SJSA1 (cell line): ENCODE results near the gene LYRM2. TPM values are rescaled to one million over a fixed set of nuclear protein-coding genes. Genes with fewer than 3 reads are reported as not detected.

ENCODE experiments used
- DNase-seq, 2 experiments: peaks; one replicate each; pipeline ENCODE4 v3.0.0-alpha.2; 2015 to 2020; ENCODE audit warnings: low spot score in 2 of 2, low read depth in 1 of 2
- H3K27ac ChIP-seq: fragments of 250-450 bp; sonication (Bioruptor Pico); 2 replicates; pipeline ENCODE4 v1.5.1; 2020; ENCODE audit warnings: mild to moderate bottlenecking, moderate library complexity
- H3K27me3 ChIP-seq: fragments of 250-450 bp; sonication (Bioruptor Pico); replicated peaks from 2 replicates; pipeline ENCODE4 v1.5.1; 2020; ENCODE audit warnings: mild to moderate bottlenecking, moderate library complexity
- H3K36me3 ChIP-seq: fragments of 250-450 bp; sonication (Bioruptor Pico); 2 replicates; pipeline ENCODE4 v1.5.1; 2020; ENCODE audit warnings: mild to moderate bottlenecking
- H3K4me1 ChIP-seq: fragments of 250-450 bp; sonication (Bioruptor Pico); replicated peaks from 2 replicates; pipeline ENCODE4 v1.6.1; 2021; ENCODE audit warnings: mild to moderate bottlenecking
- H3K4me3 ChIP-seq: fragments of 250-450 bp; sonication (Bioruptor Pico); 2 replicates; pipeline ENCODE4 v1.5.1; 2020; ENCODE audit warnings: mild to moderate bottlenecking
- H3K9me3 ChIP-seq: fragments of 250-450 bp; sonication (Bioruptor Pico); replicated peaks from 2 replicates; pipeline ENCODE4 v1.5.1; 2020; ENCODE audit warnings: mild to moderate bottlenecking
- total RNA-seq: library from RNA; depleted of rRNA; stranded (reverse); fragments of >200 nt; shearing (Covaris generic); gene quantifications from 2 replicates; pipeline ENCODE4 v1.2.3, GENCODE V29; 2014

The LYRM2 gene
- total RNA-seq, 1 experiment from 2014 or later: 38.8 TPM

DNA sequence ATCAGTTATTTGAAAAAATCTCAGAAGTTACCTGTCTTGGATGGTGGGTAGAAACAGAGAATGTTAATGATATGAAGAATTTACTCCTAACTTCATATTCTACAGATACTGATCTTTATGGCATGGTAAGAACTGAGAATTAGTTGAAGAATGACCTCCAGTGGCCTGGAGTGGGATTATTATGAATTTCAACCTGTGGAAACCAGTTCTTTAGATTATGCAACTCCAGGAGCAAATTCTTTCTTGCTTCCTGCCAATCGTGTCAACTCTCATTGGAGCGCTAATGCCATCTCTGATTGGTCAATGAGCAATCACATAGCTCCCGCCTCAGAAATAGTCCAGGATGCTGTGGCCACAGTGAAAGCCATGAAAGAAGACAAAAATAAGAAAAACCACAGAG is 40.6 kb downstream of the LYRM2 start:
- H3K4me1 ChIP-seq: no peaks in the 10 kb centered on the region
- no peak for DNase-seq
- no peaks in the 10 kb centered on the region for H3K27me3 ChIP-seq
- no peaks in the 10 kb centered on the region for H3K9me3 ChIP-seq
- H3K36me3 ChIP-seq: no peaks in the 10 kb centered on the region
- H3K27ac ChIP-seq: no peak overlapping the region
- H3K4me3 ChIP-seq: no peak overlapping the region

DNA sequence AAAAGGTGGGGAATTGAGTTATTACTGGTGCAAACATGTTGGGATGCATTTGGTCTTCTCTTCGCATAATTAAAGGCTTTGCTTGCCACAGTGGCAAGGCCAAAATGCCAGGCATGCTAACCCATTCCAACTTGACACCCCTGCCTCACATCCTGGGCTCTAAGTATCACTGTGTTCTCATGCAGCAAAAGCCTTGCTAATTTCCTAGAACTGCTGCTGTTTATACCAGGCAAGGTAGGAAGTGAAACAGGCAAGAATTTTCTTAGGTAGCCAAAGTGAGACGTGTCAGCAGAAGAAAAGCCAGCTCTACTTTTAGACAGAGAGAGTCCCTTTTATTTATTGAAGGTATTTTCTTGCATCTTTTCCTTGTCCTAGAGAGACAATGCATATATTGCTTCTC is 41.2 kb downstream of the LYRM2 start:
- DNase-seq: no peak
- Histone ChIP-seq H3K4me1 (no peaks in the 10 kb centered on the region), H3K9me3 (no peaks in the 10 kb centered on the region), H3K4me3 (no peak overlapping the region), H3K27ac (no peak overlapping the region), H3K36me3 (no peaks in the 10 kb centered on the region), H3K27me3 (no peaks in the 10 kb centered on the region)

DNA sequence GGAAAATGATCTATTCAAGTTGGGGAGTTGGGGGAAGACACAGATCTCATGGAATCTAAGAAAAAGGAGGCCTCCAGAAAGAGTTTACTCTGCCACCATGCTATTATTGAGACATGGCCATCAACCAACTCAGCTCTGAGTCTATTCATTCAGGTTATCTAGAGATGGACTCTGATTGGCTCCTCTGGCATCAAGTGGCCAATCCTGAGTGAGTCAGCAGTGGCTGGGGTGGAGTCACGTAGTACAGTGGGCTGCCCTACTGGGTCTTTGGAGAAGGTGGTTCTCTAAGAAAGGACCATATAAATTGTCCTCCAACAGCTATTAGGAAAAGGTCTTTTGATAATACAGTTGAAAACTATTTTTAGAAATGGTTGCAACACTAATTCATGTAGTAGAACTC is 42.1 kb downstream of the LYRM2 start:
- Histone ChIP-seq H3K27me3 (no peaks in the 10 kb centered on the region), H3K4me1 (no peaks in the 10 kb centered on the region), H3K4me3 (no peak overlapping the region), H3K9me3 (no peaks in the 10 kb centered on the region), H3K36me3 (no peaks in the 10 kb centered on the region), H3K27ac (no peak overlapping the region)
- DNase-seq: no peak

DNA sequence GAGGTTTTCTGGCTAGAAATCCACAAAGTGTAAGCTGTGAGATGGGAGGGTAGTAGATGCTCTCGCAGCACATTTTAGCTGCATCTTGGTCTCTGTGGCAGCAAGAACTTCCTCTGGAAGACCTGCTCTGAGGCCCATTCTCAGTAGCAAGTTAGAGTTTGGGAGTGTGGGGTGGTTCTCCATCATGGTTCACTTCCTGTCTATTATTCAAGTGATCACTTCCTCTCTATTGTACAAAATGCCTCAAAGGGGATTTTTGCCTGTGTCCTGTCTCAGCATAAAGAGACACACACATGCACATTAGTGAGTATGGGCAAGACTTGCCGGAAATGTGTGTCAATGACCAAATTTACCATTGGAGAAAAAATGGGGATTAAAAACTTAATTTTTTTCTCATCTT is 42.5 kb downstream of the LYRM2 start:
- Histone ChIP-seq H3K4me3 (no peak overlapping the region), H3K36me3 (no peaks in the 10 kb centered on the region), H3K4me1 (no peaks in the 10 kb centered on the region), H3K27ac (no peak overlapping the region), H3K9me3 (no peaks in the 10 kb centered on the region), H3K27me3 (no peaks in the 10 kb centered on the region)
- DNase-seq: no peak

DNA sequence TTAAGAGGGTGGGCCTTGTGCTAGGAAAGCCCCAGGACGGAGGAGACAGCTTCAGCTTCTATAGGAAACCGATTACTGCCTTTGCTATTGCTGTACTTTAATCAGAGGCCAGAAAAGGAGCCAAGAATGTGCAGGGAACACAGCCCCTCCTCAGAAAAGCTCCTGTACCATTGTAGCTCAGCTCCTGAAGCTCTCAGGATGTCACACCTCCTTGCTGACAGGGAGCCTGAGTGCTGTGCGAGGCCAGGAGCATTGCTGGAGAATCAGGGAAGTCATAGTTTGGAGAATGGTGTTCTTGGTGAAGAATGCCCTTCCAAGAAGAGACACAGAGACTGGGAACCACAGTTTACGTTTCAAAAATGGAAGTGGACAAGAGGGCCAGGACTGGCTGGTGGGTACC is 46.8 kb downstream of the LYRM2 start:
- no peak for DNase-seq
- H3K27ac ChIP-seq: no peak overlapping the region
- no peaks in the 10 kb centered on the region for H3K36me3 ChIP-seq
- H3K27me3 ChIP-seq: no peaks in the 10 kb centered on the region
- no peaks in the 10 kb centered on the region for H3K9me3 ChIP-seq
- no peaks in the 10 kb centered on the region for H3K4me1 ChIP-seq
- H3K4me3 ChIP-seq: no peak overlapping the region

DNA sequence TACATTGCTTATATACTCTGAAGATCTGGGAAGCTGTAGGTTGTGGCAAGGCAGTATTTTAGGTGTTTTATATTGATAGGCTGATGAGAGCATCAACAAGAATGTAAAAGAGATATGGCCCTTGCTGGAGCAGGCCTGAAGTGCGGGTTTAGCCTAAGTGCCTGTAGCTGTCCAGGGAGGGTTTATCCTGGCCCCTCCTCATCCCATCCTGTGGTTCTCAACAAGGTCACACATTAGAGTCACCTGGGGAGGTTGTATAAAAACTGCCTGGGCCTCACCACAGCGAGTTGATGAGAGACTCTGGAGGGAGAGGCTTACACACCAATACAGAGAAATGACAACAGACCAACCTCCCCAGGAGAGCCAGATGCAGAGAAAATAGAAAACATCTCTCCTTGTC is 48.4 kb downstream of the LYRM2 start:
- no peak for DNase-seq
- Histone ChIP-seq H3K27ac (no peak overlapping the region), H3K27me3 (0 out of 2 replicates have a peak, but pooled peaks cover under 1% of the 10 kb centered on the region), H3K4me1 (no peaks in the 10 kb centered on the region), H3K4me3 (no peak overlapping the region), H3K9me3 (no peaks in the 10 kb centered on the region), H3K36me3 (no peaks in the 10 kb centered on the region)

DNA sequence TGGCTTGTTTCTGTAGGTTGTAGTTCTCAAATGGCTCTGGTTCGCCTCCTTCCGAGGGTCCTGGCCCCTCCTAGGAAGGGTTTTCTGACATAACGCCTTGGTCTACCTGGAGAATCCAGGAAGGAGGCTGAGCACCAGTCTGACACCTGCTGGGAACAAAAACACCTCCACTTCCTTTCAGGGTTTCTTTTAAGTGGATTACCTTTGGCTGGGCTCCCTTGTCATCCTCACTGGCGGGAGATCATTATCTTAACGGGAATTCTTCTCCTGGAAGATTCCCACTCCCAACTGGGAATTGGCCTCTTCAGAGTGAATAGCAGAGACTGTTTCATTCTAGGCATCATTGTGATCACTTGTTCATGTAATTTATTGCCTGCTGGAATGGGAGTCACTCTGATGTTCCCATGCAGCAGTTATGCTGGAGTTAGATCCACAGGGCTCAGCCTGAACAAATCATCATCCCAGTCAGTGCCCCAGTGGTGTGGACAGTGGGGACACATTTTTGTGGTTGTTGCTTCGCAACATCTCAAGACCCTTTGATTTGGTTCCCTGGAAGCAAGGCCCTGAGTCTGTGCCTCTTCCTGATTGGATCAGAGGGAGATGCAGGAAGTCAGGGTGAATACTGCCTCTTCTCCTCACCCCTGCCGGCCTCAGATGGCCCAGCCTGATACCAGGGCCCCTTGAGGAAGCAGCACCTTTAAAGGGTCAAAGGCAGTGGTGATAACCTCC is 49.1 kb downstream of the LYRM2 start:
- Histone ChIP-seq H3K4me1 (no peaks in the 10 kb centered on the region), H3K9me3 (no peaks in the 10 kb centered on the region), H3K4me3 (no peak overlapping the region), H3K27me3 (0 out of 2 replicates have a peak, but pooled peaks cover 3% of the 10 kb centered on the region), H3K36me3 (no peaks in the 10 kb centered on the region), H3K27ac (no peak overlapping the region)
- DNase-seq: no peak

DNA sequence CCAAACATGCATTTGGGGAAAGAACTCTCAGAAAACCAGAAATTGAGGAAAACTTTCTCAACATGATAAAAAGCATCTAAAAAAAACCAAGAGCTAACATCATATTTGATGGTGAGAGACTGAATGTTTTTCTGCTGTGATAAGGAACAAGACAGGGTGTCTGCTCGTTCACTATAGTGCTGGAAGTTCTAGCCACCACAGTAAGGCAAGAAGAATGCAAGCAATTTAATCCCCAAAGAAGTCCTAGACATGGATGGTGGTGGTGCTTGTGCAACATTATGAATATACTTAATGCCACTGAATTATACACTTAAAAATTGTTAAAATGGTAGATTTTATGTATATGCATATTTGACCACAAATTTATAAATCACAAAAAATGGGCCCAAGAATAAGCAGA is 53.4 kb downstream of the LYRM2 start:
- H3K27ac ChIP-seq: no peak overlapping the region
- no peaks in the 10 kb centered on the region for H3K36me3 ChIP-seq
- H3K27me3 ChIP-seq: 0 out of 2 replicates have a peak, but pooled peaks cover 3% of the 10 kb centered on the region
- no peaks in the 10 kb centered on the region for H3K9me3 ChIP-seq
- H3K4me1 ChIP-seq: no peaks in the 10 kb centered on the region
- no peak for DNase-seq
- no peak overlapping the region for H3K4me3 ChIP-seq

DNA sequence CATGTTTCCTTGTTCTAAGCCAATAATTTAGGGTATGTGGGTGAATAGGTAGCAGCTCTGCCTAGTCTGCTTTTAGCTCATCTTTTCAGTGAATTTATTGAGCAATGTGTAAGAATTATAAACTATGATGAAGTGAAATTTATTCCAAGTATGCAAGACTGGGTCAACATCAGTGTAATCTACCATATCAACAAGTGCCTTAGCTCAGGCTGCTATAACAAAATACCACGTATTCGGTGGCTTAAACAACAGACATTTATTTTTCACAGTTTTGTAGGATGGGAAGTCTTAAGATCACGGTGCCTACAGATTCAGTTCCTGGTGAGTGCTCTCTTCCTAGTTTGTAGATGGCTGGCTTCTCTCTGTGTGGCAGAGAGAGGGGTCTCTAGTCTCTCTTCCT is 54.0 kb downstream of the LYRM2 start:
- Histone ChIP-seq H3K4me1 (no peaks in the 10 kb centered on the region), H3K36me3 (no peaks in the 10 kb centered on the region), H3K9me3 (no peaks in the 10 kb centered on the region), H3K27me3 (0 out of 2 replicates have a peak, but pooled peaks cover 3% of the 10 kb centered on the region), H3K27ac (no peak overlapping the region), H3K4me3 (no peak overlapping the region)
- DNase-seq: no peak

DNA sequence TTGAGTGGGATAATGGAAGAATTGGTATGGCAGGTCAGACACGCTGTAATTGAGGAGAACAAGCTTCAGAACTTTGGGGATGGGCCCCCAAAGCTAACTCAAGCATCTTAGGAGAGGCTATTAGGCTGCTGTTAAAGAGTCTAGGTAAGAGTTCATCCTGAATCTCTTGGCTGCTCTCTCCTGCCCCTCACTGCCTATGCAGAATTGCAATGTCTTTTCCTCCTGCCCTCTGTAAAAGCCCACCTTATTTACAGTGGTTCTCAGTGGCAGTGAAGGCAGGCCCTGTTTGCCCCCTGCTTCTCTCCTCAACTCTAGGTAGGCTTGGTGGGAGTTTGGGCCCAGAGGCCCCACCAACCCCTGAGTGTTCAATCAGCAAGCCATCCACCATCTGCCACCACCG is 55.0 kb downstream of the LYRM2 start:
- Histone ChIP-seq H3K36me3 (no peaks in the 10 kb centered on the region), H3K4me3 (no peak overlapping the region), H3K27ac (no peak overlapping the region), H3K27me3 (0 out of 2 replicates have a peak, but pooled peaks cover 3% of the 10 kb centered on the region), H3K9me3 (no peaks in the 10 kb centered on the region), H3K4me1 (no peaks in the 10 kb centered on the region)
- no peak for DNase-seq

DNA sequence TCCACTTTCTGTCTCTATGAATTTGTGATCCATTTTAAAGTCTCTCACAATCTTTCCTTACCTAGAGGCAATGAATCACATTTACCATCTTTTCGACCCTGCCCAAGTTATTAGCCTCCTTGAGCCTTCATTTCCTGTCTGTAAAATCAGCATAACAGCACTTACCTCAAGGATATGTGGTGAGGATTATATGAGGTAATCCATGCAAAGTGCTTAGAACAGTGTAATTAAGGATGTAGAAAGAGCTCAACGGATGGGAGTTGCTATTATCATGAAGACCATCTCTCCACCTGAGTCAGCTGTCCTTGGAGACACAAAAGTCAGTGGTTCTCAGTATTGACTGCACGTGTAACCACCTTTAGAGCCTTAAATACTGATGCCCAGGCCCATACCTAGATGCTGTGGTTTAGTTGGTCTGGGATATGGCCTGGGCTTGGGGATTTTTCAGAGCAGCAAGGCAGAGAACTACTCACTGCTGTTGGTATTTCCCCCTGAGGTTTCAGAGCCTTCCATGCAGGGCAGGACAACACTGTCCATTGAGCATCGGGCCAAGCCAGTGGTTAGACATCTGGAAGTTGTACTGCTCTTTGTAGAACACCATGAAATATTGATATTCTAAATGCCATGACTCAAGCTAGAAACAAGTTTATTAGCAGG is 55.8 kb downstream of the LYRM2 start:
- Histone ChIP-seq H3K4me3 (no peak overlapping the region), H3K27ac (no peak overlapping the region), H3K4me1 (no peaks in the 10 kb centered on the region), H3K9me3 (no peaks in the 10 kb centered on the region), H3K27me3 (0 out of 2 replicates have a peak, but pooled peaks cover 3% of the 10 kb centered on the region), H3K36me3 (no peaks in the 10 kb centered on the region)
- DNase-seq: no peak

DNA sequence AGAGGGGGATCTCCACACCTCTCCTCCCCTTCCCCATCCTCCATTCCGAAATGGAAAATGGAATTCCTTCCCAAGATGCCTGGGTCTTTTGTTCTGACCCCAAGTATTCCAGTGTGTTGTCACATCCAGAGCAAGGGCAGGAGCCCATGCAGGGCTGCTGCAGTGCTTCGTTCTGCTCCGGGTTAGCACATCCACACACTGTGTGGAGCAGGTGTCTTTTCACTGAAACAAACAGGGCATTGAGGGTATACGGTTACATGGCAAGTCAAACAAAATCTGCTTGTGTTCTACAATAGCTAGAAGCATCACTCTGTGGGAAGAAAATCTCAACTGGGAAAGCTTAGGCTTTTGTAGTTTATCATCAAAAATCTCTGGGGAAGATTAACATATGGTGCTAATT is 56.9 kb downstream of the LYRM2 start:
- H3K27ac ChIP-seq: no peak overlapping the region
- H3K4me3 ChIP-seq: no peak overlapping the region
- H3K36me3 ChIP-seq: no peaks in the 10 kb centered on the region
- H3K9me3 ChIP-seq: no peaks in the 10 kb centered on the region
- H3K4me1 ChIP-seq: no peaks in the 10 kb centered on the region
- 0 out of 2 replicates have a peak, but pooled peaks cover 3% of the 10 kb centered on the region for H3K27me3 ChIP-seq
- no peak for DNase-seq

DNA sequence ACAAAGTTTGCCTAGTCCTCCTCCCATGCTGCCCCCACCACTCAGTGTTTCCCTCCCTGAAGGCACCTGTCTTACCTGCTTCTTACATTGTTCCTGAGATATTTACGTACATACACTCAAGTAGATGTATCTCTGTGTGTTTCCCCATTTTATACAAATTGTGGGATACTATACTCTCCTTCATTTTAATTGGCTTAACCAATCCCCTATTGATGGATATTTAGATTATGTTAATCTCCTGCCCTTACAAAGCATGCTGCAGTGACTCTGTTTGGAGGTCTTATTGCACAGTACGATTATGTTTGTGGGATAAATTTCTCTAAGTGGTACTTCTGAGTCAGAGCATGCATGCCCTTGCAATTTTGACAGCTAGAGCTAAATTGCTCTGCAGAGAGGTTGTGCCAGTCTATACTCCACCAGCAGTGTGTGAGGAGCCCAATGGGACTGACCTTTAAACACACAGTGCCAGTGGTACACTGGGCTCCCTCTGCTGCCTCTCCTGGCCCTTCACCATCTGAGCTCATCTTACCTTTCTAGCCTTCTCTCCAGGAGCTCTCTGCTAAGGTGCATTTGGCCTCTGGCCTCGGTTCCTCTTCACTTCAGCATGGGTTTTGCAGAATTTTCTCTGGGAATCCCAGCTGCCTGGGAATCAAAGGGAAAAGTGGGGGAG is 57.4 kb downstream of the LYRM2 start:
- H3K27me3 ChIP-seq: 0 out of 2 replicates have a peak, but pooled peaks cover 3% of the 10 kb centered on the region
- H3K27ac ChIP-seq: no peak overlapping the region
- no peaks in the 10 kb centered on the region for H3K9me3 ChIP-seq
- DNase-seq: no peak
- H3K4me1 ChIP-seq: no peaks in the 10 kb centered on the region
- no peaks in the 10 kb centered on the region for H3K36me3 ChIP-seq
- H3K4me3 ChIP-seq: no peak overlapping the region

DNA sequence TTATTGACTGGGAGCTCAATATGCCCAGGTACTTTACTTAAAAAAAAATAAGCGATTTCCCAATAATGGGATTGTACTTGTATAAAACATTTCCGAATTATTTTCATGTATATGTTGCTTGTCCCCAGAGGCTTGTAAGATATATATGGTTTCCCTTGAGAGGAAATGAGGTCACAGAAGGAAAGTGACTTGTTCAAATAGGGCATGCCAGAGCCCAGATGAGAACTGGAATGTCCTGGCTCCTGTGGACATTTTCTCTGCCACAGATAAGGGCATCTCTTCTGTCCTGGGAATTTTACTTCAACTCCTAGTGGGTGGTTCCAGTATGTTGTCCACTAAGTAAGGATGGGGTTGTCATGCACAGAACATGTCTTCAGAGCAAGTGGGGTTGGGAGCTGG is 63.0 kb downstream of the LYRM2 start:
- H3K4me1 ChIP-seq: no peaks in the 10 kb centered on the region

More for the DNA sequence above, 63.0 kb downstream of the LYRM2 start:
- H3K27me3 ChIP-seq: no peaks in the 10 kb centered on the region
- no peak overlapping the region for H3K27ac ChIP-seq
- no peak overlapping the region for H3K4me3 ChIP-seq
- no peaks in the 10 kb centered on the region for H3K9me3 ChIP-seq
- H3K36me3 ChIP-seq: no peaks in the 10 kb centered on the region
- DNase-seq: no peak
